HepG2 (cell line): ENCODE measurements around the gene TMEM39A. TPM values are rescaled to one million over a fixed set of nuclear protein-coding genes. Genes with fewer than 3 reads are reported as not detected.
A peak's percentile ranks its signal among the peaks of the same experiment; 100 is the strongest.

Source experiments
- CSRNP1 ChIP-seq: sonication (generic); formaldehyde crosslinking; IDR thresholded peaks from 2 replicates; pipeline ENCODE4 v1.8.1; 2023; ENCODE audit warnings: mild to moderate bottlenecking, missing genetic modification reagents
- FOSL1 ChIP-seq: sonication (generic); formaldehyde crosslinking; IDR thresholded peaks from 2 replicates; pipeline ENCODE4 v1.9.0; 2021; ENCODE audit warnings: missing genetic modification reagents, borderline replicate concordance
- HBP1 ChIP-seq: IDR thresholded peaks from 2 replicates; pipeline ENCODE4 v1.6.1; 2016; ENCODE audit warnings: low read depth, control low read depth
- KDM3A ChIP-seq: IDR thresholded peaks from 2 replicates; pipeline ENCODE4 v1.6.1; 2018; ENCODE audit warnings: low read depth, missing compliant biosample characterization
- MTA1 ChIP-seq: sonication (generic); formaldehyde crosslinking; IDR thresholded peaks from 2 replicates; pipeline ENCODE4 v1.4.0; 2020; ENCODE audit warnings: missing genetic modification reagents, mild to moderate bottlenecking, borderline replicate concordance
- NFKB2 ChIP-seq: sonication (generic); formaldehyde crosslinking; IDR thresholded peaks from 2 replicates; pipeline ENCODE4 v1.4.0; 2020; ENCODE audit warnings: missing genetic modification reagents, borderline replicate concordance
- SP1 ChIP-seq, 2 experiments: fragments of 450-650 bp in 1 of 2; sonication (generic) in 1 of 2; formaldehyde crosslinking in 1 of 2; IDR thresholded peaks; 2 replicates each; pipeline versions ENCODE4 v1.4.0 to v1.6.1; 2016 to 2020; ENCODE audit warnings: missing genetic modification reagents in 1 of 2
- SP5 ChIP-seq: IDR thresholded peaks from 2 replicates; pipeline ENCODE4 v1.6.1; 2016; ENCODE audit warnings: low read depth, borderline replicate concordance
- TFDP2 ChIP-seq: sonication (generic); formaldehyde crosslinking; IDR thresholded peaks from 2 replicates; pipeline ENCODE4 v1.4.0; 2020; ENCODE audit warnings: missing genetic modification reagents
- YEATS4 ChIP-seq: sonication (generic); formaldehyde crosslinking; IDR thresholded peaks from 2 replicates; pipeline ENCODE4 v1.4.0; 2020; ENCODE audit warnings: missing genetic modification reagents, borderline replicate concordance
- ZNF12 ChIP-seq: sonication (generic); formaldehyde crosslinking; IDR thresholded peaks from 2 replicates; pipeline ENCODE4 v1.5.0; 2020; ENCODE audit warnings: missing genetic modification reagents
- ZNF18 ChIP-seq: sonication (generic); formaldehyde crosslinking; IDR thresholded peaks from 2 replicates; pipeline ENCODE4 v1.8.0; 2022; ENCODE audit warnings: mild to moderate bottlenecking, missing genetic modification reagents; ENCODE audit not compliant: insufficient replicate concordance
- ZNF207 ChIP-seq: fragments of 450-650 bp; IDR thresholded peaks from 2 replicates; pipeline ENCODE4 v1.6.1; 2016; ENCODE audit warnings: antibody characterized with exemption, borderline replicate concordance
- ZNF281 ChIP-seq: sonication (generic); formaldehyde crosslinking; IDR thresholded peaks from 2 replicates; pipeline ENCODE4 v1.4.0; 2020; ENCODE audit warnings: missing genetic modification reagents, borderline replicate concordance
- ZNF562 ChIP-seq: sonication (generic); formaldehyde crosslinking; IDR thresholded peaks from 2 replicates; pipeline ENCODE4 v1.8.0; 2022; ENCODE audit warnings: missing genetic modification reagents, borderline replicate concordance
- ZNF570 ChIP-seq: sonication (generic); formaldehyde crosslinking; IDR thresholded peaks from 2 replicates; pipeline ENCODE4 v1.4.0; 2020; ENCODE audit warnings: mild to moderate bottlenecking, missing genetic modification reagents, borderline replicate concordance
- ZNF768 ChIP-seq: sonication (generic); formaldehyde crosslinking; IDR thresholded peaks from 2 replicates; pipeline ENCODE4 v1.4.0; 2020; ENCODE audit warnings: missing genetic modification reagents
- ZSCAN31 ChIP-seq: sonication (generic); formaldehyde crosslinking; IDR thresholded peaks from 2 replicates; pipeline ENCODE4 v1.5.0; 2020; ENCODE audit warnings: low read depth, mild to moderate bottlenecking, missing genetic modification reagents
- polyA plus RNA-seq, 8 experiments: library from polyadenylated mRNA; depleted of rRNA in 3 of 8; stranded (reverse) in 7 of 8; unstranded in 1 of 8; fragments of >200 nt; fragmentation: Illumina TruSeq in 4 of 8; extraction: Trizol in 4 of 8; gene quantifications; 2 replicates each; pipeline versions ENCODE4 v1.2.1 to v1.2.3, GENCODE V29; 2011 to 2016; ENCODE audit warnings: low read depth in 4 of 8, missing spikeins in 1 of 8, mixed read lengths in 1 of 8; ENCODE audit not compliant: insufficient read depth in 1 of 8
- total RNA-seq, 5 experiments: library from RNA; depleted of rRNA; stranded (reverse); fragments of >200 nt; fragmentation: Illumina TruSeq; extraction: Trizol; gene quantifications; 2 replicates each; pipeline ENCODE4 v1.2.3, GENCODE V29; 2016; ENCODE audit warnings: low read depth in 1 of 5

TMEM39A gene
- total and polyA plus RNA-seq, 2 of the 13 experiments (the other 11 are each of a cell fraction or from before 2014, with no cell fraction given): 55.8 to 64.9 TPM

GRCh38 chr3:119463171-119464169 lies at the start of gene TMEM39A (continued):
- peak; percentile 64; the same call in 1 of the 2 replicates for TF ChIP-seq ZNF768 (CRISPR knock-in tag)
- peak; percentile 76 for TF ChIP-seq ZSCAN31 (CRISPR knock-in tag)
- TF ChIP-seq HBP1 (CRISPR knock-in tag): peak; percentile 69; the same call in 1 of the 2 replicates
- no peak for TF ChIP-seq ZNF207
- peak; percentile 82 for TF ChIP-seq TFDP2 (CRISPR knock-in tag)
- peak; percentile 100 for TF ChIP-seq YEATS4 (CRISPR knock-in tag)
- peak; percentile 39; the same call in 1 of the 2 replicates for TF ChIP-seq CSRNP1 (CRISPR knock-in tag)
- no peak for TF ChIP-seq ZNF562 (CRISPR knock-in tag)
- TF ChIP-seq SP1 (IDR thresholded peaks at IDR 0.05): no peak
- TF ChIP-seq SP1 (CRISPR knock-in tag; IDR thresholded peaks at IDR 0.05): peak; percentile 80
- TF ChIP-seq ZNF12: no peak; the same call in 1 of the 2 replicates
- no peak for TF ChIP-seq ZNF570
- TF ChIP-seq MTA1 (CRISPR knock-in tag): 0 out of 2 replicates have a peak, but pooled peaks have one; percentile 32
- TF ChIP-seq SP5 (CRISPR knock-in tag): peak; percentile 69
- no peak for TF ChIP-seq ZNF281 (CRISPR knock-in tag)
- no peak for TF ChIP-seq ZNF18 (CRISPR knock-in tag)
- TF ChIP-seq NFKB2 (CRISPR knock-in tag): peak; percentile 61; the same call in 1 of the 2 replicates
- no peak for TF ChIP-seq FOSL1 (CRISPR knock-in tag)
- TF ChIP-seq KDM3A (CRISPR knock-in tag): peak; percentile 41; the same call in 1 of the 2 replicates
